Measurements from ENCODE around the gene RAB18. TPM values are rescaled to one million over a fixed set of nuclear protein-coding genes. Genes with fewer than 3 reads are reported as not detected.

Gene RAB18
- total RNA-seq, 1 experiment from 2014 or later: 89.4 TPM

- H2BK120ac ChIP-seq (ENCODE audit: low read depth, low read length, poor library complexity, severe bottlenecking): no peak overlapping the region
- H3K4me3 Mint-ChIP-seq: no peak overlapping the region
- no peak overlapping the region for H3K27ac Mint-ChIP-seq
- no peak overlapping the region for H3K4ac ChIP-seq (ENCODE audit: low read depth, low read length)
- no peak overlapping the region for H2BK20ac ChIP-seq (ENCODE audit: low read depth, low read length, poor library complexity, severe bottlenecking)
- H2AK5ac ChIP-seq (ENCODE audit: insufficient read length, low read length): no peak overlapping the region
- no CpG with 5 or more reads among the region's 1 CpG for WGBS (ENCODE audit: extremely low coverage, insufficient read length, low lambda C conversion rate)
- H3K36me3 Mint-ChIP-seq (ENCODE audit: insufficient read depth in 1 of 3, low read depth in 3 of 3): no peaks in the 10 kb centered on the region
- no peak overlapping the region for H3K56ac ChIP-seq (ENCODE audit: insufficient read length, low read depth, low read length)
- no peak overlapping the region for H2BK15ac ChIP-seq (ENCODE audit: low read depth, low read length)
- H3K9me3 Mint-ChIP-seq: no peaks in the 10 kb centered on the region
- no peak overlapping the region for H3K4me2 ChIP-seq (ENCODE audit: insufficient read depth, insufficient read length, low read length)
- H4K5ac ChIP-seq (ENCODE audit: insufficient read length, low read depth, low read length): no peak overlapping the region
- no peaks in the 10 kb centered on the region for H3K4me1 ChIP-seq (ENCODE audit: insufficient read depth, low read length)
- no peak overlapping the region for H3K18ac ChIP-seq (ENCODE audit: insufficient read length, low read depth, low read length)
- no peak overlapping the region for H2BK5ac ChIP-seq (ENCODE audit: insufficient read length, low read length)
- H3K79me1 ChIP-seq (ENCODE audit: insufficient read depth, low read depth, low read length, poor library complexity, severe bottlenecking): no peaks in the 10 kb centered on the region
- H3T11ph ChIP-seq (ENCODE audit: low read length): no peak overlapping the region
- H3K23me2 ChIP-seq (ENCODE audit: insufficient read length, low read depth, low read length, poor library complexity, severe bottlenecking): no peaks in the 10 kb centered on the region
- no peaks in the 10 kb centered on the region for H3K9me3 ChIP-seq (ENCODE audit: control insufficient read depth, low read depth, low read length)
- H3K27ac ChIP-seq (ENCODE audit: insufficient read length, low read depth, low read length): no peak overlapping the region
- no peaks in the 10 kb centered on the region for H3K27me3 Mint-ChIP-seq (ENCODE audit: low read depth)
- H2BK12ac ChIP-seq (ENCODE audit: insufficient read length, low read depth, low read length): no peak overlapping the region
- no peak overlapping the region for H4K8ac ChIP-seq (replicated peaks; ENCODE audit: insufficient read length, low read depth, low read length)
- TF ChIP-seq, protein P1, sequence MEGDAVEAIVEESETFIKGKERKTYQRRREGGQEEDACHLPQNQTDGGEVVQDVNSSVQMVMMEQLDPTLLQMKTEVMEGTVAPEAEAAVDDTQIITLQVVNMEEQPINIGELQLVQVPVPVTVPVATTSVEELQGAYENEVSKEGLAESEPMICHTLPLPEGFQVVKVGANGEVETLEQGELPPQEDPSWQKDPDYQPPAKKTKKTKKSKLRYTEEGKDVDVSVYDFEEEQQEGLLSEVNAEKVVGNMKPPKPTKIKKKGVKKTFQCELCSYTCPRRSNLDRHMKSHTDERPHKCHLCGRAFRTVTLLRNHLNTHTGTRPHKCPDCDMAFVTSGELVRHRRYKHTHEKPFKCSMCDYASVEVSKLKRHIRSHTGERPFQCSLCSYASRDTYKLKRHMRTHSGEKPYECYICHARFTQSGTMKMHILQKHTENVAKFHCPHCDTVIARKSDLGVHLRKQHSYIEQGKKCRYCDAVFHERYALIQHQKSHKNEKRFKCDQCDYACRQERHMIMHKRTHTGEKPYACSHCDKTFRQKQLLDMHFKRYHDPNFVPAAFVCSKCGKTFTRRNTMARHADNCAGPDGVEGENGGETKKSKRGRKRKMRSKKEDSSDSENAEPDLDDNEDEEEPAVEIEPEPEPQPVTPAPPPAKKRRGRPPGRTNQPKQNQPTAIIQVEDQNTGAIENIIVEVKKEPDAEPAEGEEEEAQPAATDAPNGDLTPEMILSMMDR (conservative IDR thresholded peaks at IDR 0.05): no peak
- DNase-seq: no peak
- H3K9ac ChIP-seq (ENCODE audit: extremely low read depth, insufficient read length, low read length): no peak overlapping the region
- no peaks in the 10 kb centered on the region for H3K79me2 ChIP-seq (ENCODE audit: insufficient read depth, low read length)
- peaks cover 9 to 12% of the 10 kb centered on the region in 2 experiments for H3K4me1 Mint-ChIP-seq
- no peaks in the 10 kb centered on the region for H4K20me1 ChIP-seq (ENCODE audit: control insufficient read depth, insufficient read depth, insufficient read length)
- no peak overlapping the region for H3K23ac ChIP-seq (ENCODE audit: insufficient read length, low read depth, low read length)
- H2AFZ ChIP-seq (ENCODE audit: low read length): no peak overlapping the region
- no peak overlapping the region for H4K91ac ChIP-seq (ENCODE audit: insufficient read length, low read depth, low read length)
- no peaks in the 10 kb centered on the region for H3K27me3 ChIP-seq (ENCODE audit: insufficient read depth, low read length)
- no peak overlapping the region for H3K14ac ChIP-seq (ENCODE audit: insufficient read depth, low read length)
Measured at GRCh38 chr10:27564398-27564797, 60.3 kb downstream of the RAB18 start.
